Breast epithelium (tissue), 3 donors: ENCODE data around the gene INO80E.

ENCODE experiments used
- POLR2A ChIP-seq: fragments of 450-650 bp; IDR thresholded peaks from one replicate; pipeline ENCODE4 v1.6.1; 2016; ENCODE audit warnings: antibody characterized with exemption, mild to moderate bottlenecking, moderate library complexity
- TF ChIP-seq, protein P1 (sequence below), 3 donors: fragments of 450-650 bp; IDR thresholded peaks; one replicate each; pipeline ENCODE4 v1.5.1; 2016 to 2017; ENCODE audit warnings: antibody characterized with exemption in 3 of 3, mild to moderate bottlenecking in 3 of 3, moderate library complexity in 3 of 3

DNA sequence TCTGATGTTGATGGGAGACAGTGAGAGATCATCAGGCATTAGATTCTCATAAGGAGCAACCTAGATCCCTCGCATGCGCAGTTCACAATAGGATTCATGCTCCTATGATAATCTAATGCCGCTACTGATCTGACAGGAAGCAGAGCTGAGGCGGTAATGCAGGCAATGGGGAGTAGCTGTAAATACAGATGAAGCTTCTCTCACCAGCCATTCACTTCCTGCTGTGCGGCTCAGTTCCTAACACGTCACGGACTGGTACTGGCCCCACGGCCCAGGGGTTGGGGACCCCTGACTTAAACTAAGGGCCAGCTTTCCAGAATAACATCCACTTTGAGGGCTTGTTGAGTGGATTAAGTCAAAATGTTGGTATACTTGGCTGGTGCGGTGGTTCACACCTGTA is 36.7 kb upstream of the INO80E start:
- TF ChIP-seq POLR2A: no peak
- TF ChIP-seq, protein P1, sequence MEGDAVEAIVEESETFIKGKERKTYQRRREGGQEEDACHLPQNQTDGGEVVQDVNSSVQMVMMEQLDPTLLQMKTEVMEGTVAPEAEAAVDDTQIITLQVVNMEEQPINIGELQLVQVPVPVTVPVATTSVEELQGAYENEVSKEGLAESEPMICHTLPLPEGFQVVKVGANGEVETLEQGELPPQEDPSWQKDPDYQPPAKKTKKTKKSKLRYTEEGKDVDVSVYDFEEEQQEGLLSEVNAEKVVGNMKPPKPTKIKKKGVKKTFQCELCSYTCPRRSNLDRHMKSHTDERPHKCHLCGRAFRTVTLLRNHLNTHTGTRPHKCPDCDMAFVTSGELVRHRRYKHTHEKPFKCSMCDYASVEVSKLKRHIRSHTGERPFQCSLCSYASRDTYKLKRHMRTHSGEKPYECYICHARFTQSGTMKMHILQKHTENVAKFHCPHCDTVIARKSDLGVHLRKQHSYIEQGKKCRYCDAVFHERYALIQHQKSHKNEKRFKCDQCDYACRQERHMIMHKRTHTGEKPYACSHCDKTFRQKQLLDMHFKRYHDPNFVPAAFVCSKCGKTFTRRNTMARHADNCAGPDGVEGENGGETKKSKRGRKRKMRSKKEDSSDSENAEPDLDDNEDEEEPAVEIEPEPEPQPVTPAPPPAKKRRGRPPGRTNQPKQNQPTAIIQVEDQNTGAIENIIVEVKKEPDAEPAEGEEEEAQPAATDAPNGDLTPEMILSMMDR (IDR thresholded peaks at IDR 0.05): no peak
